H1 (cell line): ENCODE data around the gene FRMD4A. TPM values are rescaled to one million over a fixed set of nuclear protein-coding genes. Genes with fewer than 3 reads are reported as not detected.
"Not testable (repeated sequence)": the region's sequence is repeated elsewhere in the genome, so short reads cannot be mapped to it uniquely, and the experiment has no call there.

Experiments used
- CTCF ChIA-PET: fragments of 300-600 bp; sonication (Branson Sonifier 250); formaldehyde crosslinking; loops from one replicate; lab custom pipeline; 2021; ENCODE audit not compliant: partially characterized antibody; lab: Charles Lee
- POLR2A ChIA-PET: fragments of 300-600 bp; sonication (Branson Sonifier 250); formaldehyde crosslinking; loops from one replicate; lab custom pipeline; 2021; ENCODE audit warnings: inconsistent platforms; ENCODE audit not compliant: partially characterized antibody; lab: Charles Lee
- DNase-seq, 2 experiments: peaks; one replicate each; pipeline versions ENCODE4 v3.0.0 to v3.0.0-alpha.2; 2010 to 2022; ENCODE audit warnings: low spot score in 2 of 2, low read depth in 1 of 2, mixed read lengths in 1 of 2
- FAIRE-seq: peaks from 2 replicates; lab custom pipeline; 2011; peaks lifted over from hg19 to GRCh38; lab: Jason Lieb, UNC
- H2AFZ ChIP-seq: 2 replicates; pipeline ENCODE4 v1.8.1; 2012; ENCODE audit warnings: low read length, inconsistent platforms
- H2AK5ac ChIP-seq: 2 replicates; pipeline ENCODE4 v1.6.1; 2013; ENCODE audit warnings: low read depth, low read length
- H2BK120ac ChIP-seq: replicated peaks from 2 replicates; pipeline ENCODE3; 2013; ENCODE audit warnings: low read depth, low read length, inconsistent platforms
- H2BK12ac ChIP-seq: 2 replicates; pipeline ENCODE4 v1.6.1; 2013; ENCODE audit warnings: low read depth, low read length
- H2BK15ac ChIP-seq: 2 replicates; pipeline ENCODE4 v1.6.1; 2013; ENCODE audit warnings: low read length
- H2BK20ac ChIP-seq: 2 replicates; pipeline ENCODE4 v1.6.1; 2013; ENCODE audit warnings: low read length
- H2BK5ac ChIP-seq: 2 replicates; pipeline ENCODE4 v1.6.1; 2013; ENCODE audit warnings: low read depth, low read length
- H3K14ac ChIP-seq: 2 replicates; pipeline ENCODE4 v1.6.1; 2013; ENCODE audit warnings: inconsistent platforms; ENCODE audit not compliant: insufficient read length
- H3K18ac ChIP-seq: 2 replicates; pipeline ENCODE4 v1.6.1; 2013; ENCODE audit warnings: low read length; ENCODE audit errors: extremely low read depth
- H3K23ac ChIP-seq: 2 replicates; pipeline ENCODE4 v1.6.1; 2013; ENCODE audit warnings: inconsistent platforms; ENCODE audit not compliant: insufficient read length
- H3K23me2 ChIP-seq: 2 replicates; pipeline ENCODE4 v1.6.1; 2013; ENCODE audit warnings: low read depth, low read length
- H3K27ac ChIP-seq: 2 replicates; pipeline ENCODE4 v1.6.1; 2011; ENCODE audit warnings: low read depth, low read length, inconsistent platforms
- H3K27me3 ChIP-seq, 4 experiments: replicated peaks in 1 of 4; 1 replicate in 1 of 4; 2 replicates in 3 of 4; pipeline versions ENCODE4 v1.6.1 to v1.8.1; 2011 to 2013; ENCODE audit warnings: low read length in 3 of 4, mild to moderate bottlenecking in 3 of 4, inconsistent platforms in 2 of 4, mixed read lengths in 2 of 4, moderate library complexity in 1 of 4; ENCODE audit not compliant: control insufficient read depth in 3 of 4, insufficient read depth in 3 of 4; ENCODE audit errors: extremely low read depth in 1 of 4
- H3K36me3 ChIP-seq, 4 experiments: 2 replicates each; pipeline versions ENCODE4 v1.6.1 to v1.8.1; 2011 to 2013; ENCODE audit warnings: mild to moderate bottlenecking in 4 of 4, low read length in 3 of 4, moderate library complexity in 2 of 4, control low read depth in 1 of 4, inconsistent platforms in 1 of 4; ENCODE audit not compliant: insufficient read depth in 4 of 4, control insufficient read depth in 2 of 4
- H3K4ac ChIP-seq: replicated peaks from 2 replicates; pipeline ENCODE3; 2013; ENCODE audit warnings: low read length, low read depth, mixed read lengths, inconsistent platforms; ENCODE audit not compliant: insufficient read length
- H3K4me1 ChIP-seq, 4 experiments: replicated peaks in 1 of 4; 1 replicate in 1 of 4; 2 replicates in 3 of 4; pipeline versions ENCODE4 v1.6.1 to v1.8.1; 2011 to 2013; ENCODE audit warnings: low read length in 3 of 4, inconsistent platforms in 2 of 4, mixed read lengths in 1 of 4; ENCODE audit not compliant: insufficient read depth in 4 of 4, control insufficient read depth in 3 of 4
- H3K4me2 ChIP-seq, 2 experiments: 2 replicates each; pipeline versions ENCODE4 v1.6.1 to v1.8.1; 2011 to 2013; ENCODE audit warnings: low read depth in 2 of 2, low read length in 2 of 2, control low read depth in 1 of 2, inconsistent platforms in 1 of 2, mild to moderate bottlenecking in 1 of 2; ENCODE audit not compliant: insufficient read depth in 1 of 2
- H3K4me3 ChIP-seq, 4 experiments: fragments of 200-600, 300-600 bp in 1 of 4; sonication (generic), shearing (Covaris generic), sonication (Bioruptor Twin) in 1 of 4; 2 replicates each; pipeline versions ENCODE4 v1.5.1 to v1.8.1; 2011 to 2016; ENCODE audit warnings: low read length in 4 of 4, low read depth in 3 of 4, control low read depth in 2 of 4, inconsistent platforms in 2 of 4, mild to moderate bottlenecking in 2 of 4, mixed read lengths in 1 of 4, moderate library complexity in 1 of 4; ENCODE audit not compliant: insufficient read depth in 2 of 4; ENCODE audit errors: extremely low read depth in 1 of 4
- H3K56ac ChIP-seq: replicated peaks from 2 replicates; pipeline ENCODE3; 2013; ENCODE audit warnings: low read depth, mild to moderate bottlenecking, mixed read lengths, low read length, inconsistent platforms; ENCODE audit not compliant: insufficient read length
- H3K79me1 ChIP-seq: 2 replicates; pipeline ENCODE4 v1.6.1; 2013; ENCODE audit warnings: low read depth, low read length, control low read depth
- H3K79me2 ChIP-seq, 2 experiments: 2 replicates each; pipeline versions ENCODE4 v1.6.1 to v1.8.1; 2012 to 2013; ENCODE audit warnings: low read length in 2 of 2, mild to moderate bottlenecking in 2 of 2, inconsistent platforms in 1 of 2; ENCODE audit not compliant: insufficient read depth in 2 of 2, control insufficient read depth in 1 of 2
- H3K9ac ChIP-seq, 4 experiments: replicated peaks in 1 of 4; 1 replicate in 1 of 4; 2 replicates in 3 of 4; pipeline versions ENCODE4 v1.6.1 to v1.8.1; 2011 to 2013; ENCODE audit warnings: low read depth in 3 of 4, low read length in 3 of 4, control low read depth in 2 of 4, mild to moderate bottlenecking in 2 of 4, moderate library complexity in 2 of 4, inconsistent platforms in 1 of 4; ENCODE audit errors: extremely low read depth in 1 of 4
- H3K9me3 ChIP-seq, 2 experiments: 2 replicates each; pipeline versions ENCODE4 v1.6.1 to v1.8.1; 2012 to 2013; ENCODE audit warnings: mild to moderate bottlenecking in 2 of 2, moderate library complexity in 2 of 2, control low read depth in 1 of 2, inconsistent platforms in 1 of 2, low read depth in 1 of 2, low read length in 1 of 2, mixed read lengths in 1 of 2; ENCODE audit not compliant: insufficient read depth in 2 of 2
- H4K20me1 ChIP-seq, 2 experiments: replicated peaks in 1 of 2; 2 replicates each; pipeline versions ENCODE3 to v1.8.1; 2011 to 2013; ENCODE audit warnings: inconsistent platforms in 2 of 2, low read length in 2 of 2, mild to moderate bottlenecking in 1 of 2; ENCODE audit not compliant: insufficient read depth in 2 of 2, control insufficient read depth in 1 of 2
- H4K5ac ChIP-seq: 2 replicates; pipeline ENCODE4 v1.6.1; 2013; ENCODE audit warnings: low read length, low read depth, mixed read lengths, inconsistent platforms; ENCODE audit not compliant: insufficient read length
- H4K8ac ChIP-seq: 2 replicates; pipeline ENCODE4 v1.8.0; 2013; ENCODE audit warnings: mild to moderate bottlenecking, moderate library complexity, low read length, inconsistent platforms; ENCODE audit not compliant: insufficient read depth; ENCODE audit errors: extremely low read depth
- H4K91ac ChIP-seq: replicated peaks from 2 replicates; pipeline ENCODE3; 2013; ENCODE audit warnings: low read length, mixed read lengths, inconsistent platforms; ENCODE audit not compliant: insufficient read length
- WGBS, 2 experiments: shearing (Covaris generic) in 1 of 2; methylation state at CpG; one replicate each; pipeline versions ENCODE4 v1.1.6 to v1.1.7; 2013 to 2015; ENCODE audit warnings: low lambda C conversion rate in 2 of 2, mixed read lengths in 2 of 2, inconsistent platforms in 1 of 2, low coverage in 1 of 2, missing lambda C conversion rate in 1 of 2; ENCODE audit not compliant: insufficient replicate concordance in 2 of 2, insufficient coverage in 1 of 2, insufficient read length in 1 of 2; ENCODE audit errors: extremely low coverage in 1 of 2, missing lambda C conversion rate in 1 of 2; 5-methylcytosine and 5-hydroxymethylcytosine counted together
- polyA plus RNA-seq, 7 experiments: library from polyadenylated mRNA; depleted of rRNA in 3 of 7; stranded (reverse) in 5 of 7; unstranded in 2 of 7; fragments of >200 nt in 5 of 7; fragments of 200-250 nt in 2 of 7; gene quantifications; 1 replicate in 5 of 7; 2 replicates in 1 of 7; 4 replicates in 1 of 7; pipeline versions ENCODE4 v1.2.1 to v1.2.3, GENCODE V29; 2011 to 2013; ENCODE audit warnings: missing spikeins in 2 of 7, mixed read lengths in 2 of 7
- total RNA-seq: library from RNA; stranded (reverse); fragmentation: NEBNext Ultra II Directional; extraction: Animal tissue kit (Norgen Biotek cat#: 25700); gene quantifications from 2 replicates; pipeline ENCODE4 v1.2.1, GENCODE V29; 2021

The FRMD4A gene
- total and polyA plus RNA-seq, 2 of the 8 experiments (the other 6 are each of a cell fraction or from before 2014, with no cell fraction given) = 38.6 to 39.6 TPM

DNA sequence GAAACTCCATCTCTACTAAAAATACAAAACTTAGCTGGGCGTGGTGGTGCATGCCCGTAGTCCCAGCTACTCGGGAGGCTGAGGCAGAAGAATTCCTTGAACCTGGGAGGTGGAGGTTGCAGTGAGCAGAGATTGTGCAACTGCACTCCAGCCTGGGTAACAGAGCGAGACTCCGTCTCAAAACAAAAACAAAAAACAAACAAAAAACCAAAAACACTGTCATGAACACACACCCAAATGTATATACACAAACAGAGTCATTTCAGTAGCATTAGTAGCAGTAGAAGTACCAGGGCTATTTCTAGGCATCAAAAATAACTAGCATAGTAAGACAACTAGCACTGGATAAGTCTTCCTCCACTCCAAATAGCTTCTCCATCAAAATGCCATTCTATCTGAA is 263.1 kb downstream of the FRMD4A start:
- H2AK5ac ChIP-seq, H3K9me3 ChIP-seq, H3K4me2 ChIP-seq, H3K23me2 ChIP-seq, FAIRE-seq, H3K56ac ChIP-seq, H2BK20ac ChIP-seq, H2BK5ac ChIP-seq, H2AFZ ChIP-seq, H3K18ac ChIP-seq, H3K36me3 ChIP-seq, H3K79me2 ChIP-seq, H4K91ac ChIP-seq, H2BK12ac ChIP-seq, H3K79me1 ChIP-seq, H2BK120ac ChIP-seq, H3K23ac ChIP-seq, H2BK15ac ChIP-seq, H3K4me1 ChIP-seq, H4K5ac ChIP-seq, H3K14ac ChIP-seq, H4K20me1 ChIP-seq, H3K9ac ChIP-seq, H3K27me3 ChIP-seq, H3K27ac ChIP-seq, H3K4me3 ChIP-seq, H3K4ac ChIP-seq, DNase-seq, H4K8ac ChIP-seq: not testable (repeated sequence)
- WGBS, 2 experiments = 95% methylated on average over 5 of the region's 5 CpGs; no CpG with 5 or more reads in 1 of the 2 experiments
- ChIA-PET CTCF (interaction anchor here (1.2 to 1.4 kb wide), 2 partner anchors 19 to 35 kb away, joined by 3 to 4 read pairs; no protein-coding TSS in a partner anchor), POLR2A (interaction anchor here (0.5 to 0.7 kb wide), 2 partner anchors 9 to 60 kb away, joined by 3 to 4 read pairs; no protein-coding TSS in a partner anchor)
